Measurements from ENCODE around the gene CADM2.

The CADM2 gene

GRCh38 chr3:84980456-84980855 lies 21.7 kb downstream of the CADM2 start:
- DNase-seq: no peak
- Histone ChIP-seq H3K4me1 (ENCODE audit: control insufficient read depth, insufficient read depth, low read length, poor library complexity, severe bottlenecking) (no peaks in the 10 kb centered on the region), H3K36me3 (ENCODE audit: control insufficient read depth, insufficient read depth, low read length) (no peaks in the 10 kb centered on the region), H3K4me3 (ENCODE audit: insufficient read depth, low read depth, low read length, poor library complexity, severe bottlenecking) (no peak overlapping the region), H3K9me3 (ENCODE audit: control insufficient read depth, low read length) (no peaks in the 10 kb centered on the region), H3K27me3 (replicated peaks; ENCODE audit: control insufficient read depth, insufficient read depth, low read length, poor library complexity, severe bottlenecking) (no peaks in the 10 kb centered on the region), H3K27ac (ENCODE audit: insufficient read depth, low read length, poor library complexity, severe bottlenecking) (no peak overlapping the region)

GRCh38 chr3:84983490-84983889 lies 24.7 kb downstream of the CADM2 start:
- Histone ChIP-seq H3K9me3 (ENCODE audit: control insufficient read depth, low read length) (no peaks in the 10 kb centered on the region), H3K27ac (ENCODE audit: insufficient read depth, low read length, poor library complexity, severe bottlenecking) (no peak overlapping the region), H3K27me3 (replicated peaks; ENCODE audit: control insufficient read depth, insufficient read depth, low read length, poor library complexity, severe bottlenecking) (no peaks in the 10 kb centered on the region), H3K4me1 (ENCODE audit: control insufficient read depth, insufficient read depth, low read length, poor library complexity, severe bottlenecking) (no peaks in the 10 kb centered on the region), H3K36me3 (ENCODE audit: control insufficient read depth, insufficient read depth, low read length) (no peaks in the 10 kb centered on the region), H3K4me3 (ENCODE audit: insufficient read depth, low read depth, low read length, poor library complexity, severe bottlenecking) (no peak overlapping the region)
- no peak for DNase-seq

- Histone ChIP-seq H3K27me3 (replicated peaks; ENCODE audit: control insufficient read depth, insufficient read depth, low read length, poor library complexity, severe bottlenecking) (no peaks in the 10 kb centered on the region), H3K4me3 (ENCODE audit: insufficient read depth, low read depth, low read length, poor library complexity, severe bottlenecking) (no peak overlapping the region), H3K4me1 (ENCODE audit: control insufficient read depth, insufficient read depth, low read length, poor library complexity, severe bottlenecking) (no peaks in the 10 kb centered on the region), H3K27ac (ENCODE audit: insufficient read depth, low read length, poor library complexity, severe bottlenecking) (no peak overlapping the region), H3K36me3 (ENCODE audit: control insufficient read depth, insufficient read depth, low read length) (no peaks in the 10 kb centered on the region), H3K9me3 (ENCODE audit: control insufficient read depth, low read length) (no peaks in the 10 kb centered on the region)
- no peak for DNase-seq
Measured at GRCh38 chr3:84984429-84984828, 25.6 kb downstream of the CADM2 start.

DNA sequence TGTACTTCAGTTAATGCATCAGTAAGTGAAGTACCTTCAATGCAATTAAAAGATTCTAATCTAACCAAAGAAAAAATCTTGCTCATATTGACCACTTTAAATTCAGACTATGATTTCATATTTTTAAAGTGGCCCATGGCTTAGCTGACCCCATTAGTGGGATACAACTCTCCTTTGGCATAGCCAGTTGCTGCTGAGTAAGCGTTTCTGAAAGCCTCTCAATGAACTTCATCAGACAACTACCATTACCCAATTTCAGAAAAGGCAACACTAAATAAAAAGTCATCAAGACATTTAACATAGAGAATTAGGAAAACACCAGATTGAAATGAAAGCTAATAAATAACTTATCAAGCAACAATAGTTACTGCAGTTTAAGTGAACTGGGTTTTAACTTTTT lies 27.0 kb downstream of the CADM2 start:
- DNase-seq: no peak

GRCh38 chr3:84987706-84988504 lies 29.1 kb downstream of the CADM2 start:
- no peak overlapping the region for H3K27ac ChIP-seq (ENCODE audit: insufficient read depth, low read length, poor library complexity, severe bottlenecking)
- H3K4me1 ChIP-seq (ENCODE audit: control insufficient read depth, insufficient read depth, low read length, poor library complexity, severe bottlenecking): no peaks in the 10 kb centered on the region
- H3K27me3 ChIP-seq (replicated peaks; ENCODE audit: control insufficient read depth, insufficient read depth, low read length, poor library complexity, severe bottlenecking): no peaks in the 10 kb centered on the region
- no peak overlapping the region for H3K4me3 ChIP-seq (ENCODE audit: insufficient read depth, low read depth, low read length, poor library complexity, severe bottlenecking)
- H3K36me3 ChIP-seq (ENCODE audit: control insufficient read depth, insufficient read depth, low read length): no peaks in the 10 kb centered on the region
- no peaks in the 10 kb centered on the region for H3K9me3 ChIP-seq (ENCODE audit: control insufficient read depth, low read length)
- no peak for DNase-seq

More for the DNA sequence above, 27.0 kb downstream of the CADM2 start:
- no peak overlapping the region for H3K4me3 ChIP-seq (ENCODE audit: insufficient read depth, low read depth, low read length, poor library complexity, severe bottlenecking)
- no peaks in the 10 kb centered on the region for H3K4me1 ChIP-seq (ENCODE audit: control insufficient read depth, insufficient read depth, low read length, poor library complexity, severe bottlenecking)
- no peaks in the 10 kb centered on the region for H3K27me3 ChIP-seq (replicated peaks; ENCODE audit: control insufficient read depth, insufficient read depth, low read length, poor library complexity, severe bottlenecking)
- H3K36me3 ChIP-seq (ENCODE audit: control insufficient read depth, insufficient read depth, low read length): no peaks in the 10 kb centered on the region
- H3K27ac ChIP-seq (ENCODE audit: insufficient read depth, low read length, poor library complexity, severe bottlenecking): no peak overlapping the region
- no peaks in the 10 kb centered on the region for H3K9me3 ChIP-seq (ENCODE audit: control insufficient read depth, low read length)

DNA sequence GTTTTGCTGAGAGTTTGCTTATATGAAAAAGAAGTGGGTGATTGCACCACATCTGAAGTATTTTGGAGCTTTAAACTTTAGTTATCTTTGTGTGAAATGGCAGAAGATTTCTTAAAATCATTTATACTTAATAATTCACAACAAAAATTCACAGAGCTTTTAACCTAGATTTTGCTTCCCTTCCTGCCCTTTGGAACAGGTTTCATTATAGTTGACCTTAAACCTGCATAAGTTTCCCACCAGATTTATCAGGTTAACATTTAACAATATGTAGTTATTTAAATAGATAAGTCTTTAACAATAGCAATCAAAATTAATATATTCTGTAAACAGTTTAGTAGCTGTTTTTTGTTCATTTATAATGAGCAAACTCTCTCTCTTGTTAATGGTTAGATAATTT lies 30.3 kb downstream of the CADM2 start:
- Histone ChIP-seq H3K27me3 (replicated peaks; ENCODE audit: control insufficient read depth, insufficient read depth, low read length, poor library complexity, severe bottlenecking) (no peaks in the 10 kb centered on the region), H3K27ac (ENCODE audit: insufficient read depth, low read length, poor library complexity, severe bottlenecking) (no peak overlapping the region), H3K4me1 (ENCODE audit: control insufficient read depth, insufficient read depth, low read length, poor library complexity, severe bottlenecking) (no peaks in the 10 kb centered on the region), H3K4me3 (ENCODE audit: insufficient read depth, low read depth, low read length, poor library complexity, severe bottlenecking) (no peak overlapping the region), H3K9me3 (ENCODE audit: control insufficient read depth, low read length) (no peaks in the 10 kb centered on the region), H3K36me3 (ENCODE audit: control insufficient read depth, insufficient read depth, low read length) (no peaks in the 10 kb centered on the region)
- no peak for DNase-seq

- no peak for DNase-seq
- H3K27ac ChIP-seq (ENCODE audit: insufficient read depth, low read length, poor library complexity, severe bottlenecking): no peak overlapping the region
- no peaks in the 10 kb centered on the region for H3K27me3 ChIP-seq (replicated peaks; ENCODE audit: control insufficient read depth, insufficient read depth, low read length, poor library complexity, severe bottlenecking)
- H3K4me3 ChIP-seq (ENCODE audit: insufficient read depth, low read depth, low read length, poor library complexity, severe bottlenecking): no peak overlapping the region
- no peaks in the 10 kb centered on the region for H3K4me1 ChIP-seq (ENCODE audit: control insufficient read depth, insufficient read depth, low read length, poor library complexity, severe bottlenecking)
- no peaks in the 10 kb centered on the region for H3K36me3 ChIP-seq (ENCODE audit: control insufficient read depth, insufficient read depth, low read length)
- no peaks in the 10 kb centered on the region for H3K9me3 ChIP-seq (ENCODE audit: control insufficient read depth, low read length)
Measured at GRCh38 chr3:84991422-84991900, 32.7 kb downstream of the CADM2 start.

DNA sequence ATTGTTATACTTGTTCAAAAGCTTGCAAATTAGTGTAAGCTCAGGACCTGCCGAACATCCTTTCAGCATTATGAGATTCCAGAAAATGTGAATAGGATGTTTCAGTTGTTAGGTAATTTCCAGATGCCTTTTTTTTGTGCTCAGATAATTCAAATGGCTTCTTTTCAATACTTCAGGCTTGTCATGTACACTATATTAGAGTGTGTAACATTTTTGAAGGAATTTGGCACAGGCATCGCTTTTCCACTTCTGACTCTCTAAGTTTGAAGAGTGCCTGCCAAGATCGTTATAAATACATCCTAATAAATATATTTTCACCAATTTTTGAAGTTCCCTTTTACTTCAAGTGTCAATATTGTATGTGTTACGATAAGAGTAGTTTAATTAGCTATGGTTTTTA lies 35.2 kb downstream of the CADM2 start:
- no peaks in the 10 kb centered on the region for H3K27me3 ChIP-seq (replicated peaks; ENCODE audit: control insufficient read depth, insufficient read depth, low read length, poor library complexity, severe bottlenecking)
- H3K36me3 ChIP-seq (ENCODE audit: control insufficient read depth, insufficient read depth, low read length): no peaks in the 10 kb centered on the region
- no peaks in the 10 kb centered on the region for H3K9me3 ChIP-seq (ENCODE audit: control insufficient read depth, low read length)
- H3K4me1 ChIP-seq (ENCODE audit: control insufficient read depth, insufficient read depth, low read length, poor library complexity, severe bottlenecking): no peaks in the 10 kb centered on the region
- no peak overlapping the region for H3K27ac ChIP-seq (ENCODE audit: insufficient read depth, low read length, poor library complexity, severe bottlenecking)
- H3K4me3 ChIP-seq (ENCODE audit: insufficient read depth, low read depth, low read length, poor library complexity, severe bottlenecking): no peak overlapping the region
- DNase-seq: no peak

- Histone ChIP-seq H3K4me3 (ENCODE audit: insufficient read depth, low read depth, low read length, poor library complexity, severe bottlenecking) (no peak overlapping the region), H3K36me3 (ENCODE audit: control insufficient read depth, insufficient read depth, low read length) (no peaks in the 10 kb centered on the region), H3K9me3 (ENCODE audit: control insufficient read depth, low read length) (no peaks in the 10 kb centered on the region), H3K4me1 (ENCODE audit: control insufficient read depth, insufficient read depth, low read length, poor library complexity, severe bottlenecking) (no peaks in the 10 kb centered on the region), H3K27me3 (replicated peaks; ENCODE audit: control insufficient read depth, insufficient read depth, low read length, poor library complexity, severe bottlenecking) (no peaks in the 10 kb centered on the region), H3K27ac (ENCODE audit: insufficient read depth, low read length, poor library complexity, severe bottlenecking) (no peak overlapping the region)
- DNase-seq: no peak
Measured at GRCh38 chr3:84998545-84998944, 39.8 kb downstream of the CADM2 start.

GRCh38 chr3:85003479-85003878 lies 44.7 kb downstream of the CADM2 start:
- Histone ChIP-seq H3K9me3 (ENCODE audit: control insufficient read depth, low read length) (no peaks in the 10 kb centered on the region), H3K36me3 (ENCODE audit: control insufficient read depth, insufficient read depth, low read length) (no peaks in the 10 kb centered on the region), H3K4me3 (ENCODE audit: insufficient read depth, low read depth, low read length, poor library complexity, severe bottlenecking) (no peak overlapping the region), H3K27ac (ENCODE audit: insufficient read depth, low read length, poor library complexity, severe bottlenecking) (no peak overlapping the region), H3K27me3 (replicated peaks; ENCODE audit: control insufficient read depth, insufficient read depth, low read length, poor library complexity, severe bottlenecking) (no peaks in the 10 kb centered on the region), H3K4me1 (ENCODE audit: control insufficient read depth, insufficient read depth, low read length, poor library complexity, severe bottlenecking) (no peaks in the 10 kb centered on the region)
- DNase-seq: no peak
